ENCODE data around the gene DYTN. TPM values are rescaled to one million over a fixed set of nuclear protein-coding genes. Genes with fewer than 3 reads are reported as not detected.

DYTN gene
- total and polyA plus RNA-seq, 2 donors (not counting 1 experiment from before 2014, with no cell fraction given): not detected

- DNase-seq (ENCODE audit: low read depth in 2 of 2): no peak
- no peaks in the 10 kb centered on the region for H3K27me3 ChIP-seq (ENCODE audit: control insufficient read depth, insufficient read depth, low read length)
- H3K4me3 ChIP-seq (replicated peaks in 1 of 4; ENCODE audit: control extremely low read depth in 1 of 4, insufficient read depth in 1 of 4, low read depth in 3 of 4, low read length in 4 of 4): no peak overlapping the region
- no peaks in the 10 kb centered on the region for H4K20me1 ChIP-seq (ENCODE audit: control insufficient read depth, extremely low read depth, insufficient read depth, low read length)
- H3K36me3 ChIP-seq (ENCODE audit: control insufficient read depth, insufficient read depth, low read length): no peaks in the 10 kb centered on the region
- TF ChIP-seq CTCF (conservative IDR thresholded peaks at IDR 0.05 in 1 of 2, IDR thresholded peaks at IDR 0.05 in 1 of 2; ENCODE audit: low read depth in 1 of 2, low read length in 2 of 2) (no peak), EZH2 (IDR thresholded peaks at IDR 0.05; ENCODE audit: low read length, missing control alignments) (no peak)
- H3K27ac ChIP-seq (ENCODE audit: insufficient read depth, low read length): no peak overlapping the region
- no peak overlapping the region for H2AFZ ChIP-seq (ENCODE audit: low read length)
- H3K79me2 ChIP-seq (ENCODE audit: control insufficient read depth, insufficient read depth, low read length): no peaks in the 10 kb centered on the region
- H3K4me1 ChIP-seq (ENCODE audit: control insufficient read depth, extremely low read depth, insufficient read depth, low read length): no peaks in the 10 kb centered on the region
- no peak overlapping the region for H3K9ac ChIP-seq (ENCODE audit: insufficient read depth, low read length)
- no peaks in the 10 kb centered on the region for H3K9me3 ChIP-seq (ENCODE audit: control insufficient read depth, insufficient read depth, low read depth, low read length)
- H3K4me2 ChIP-seq (ENCODE audit: extremely low read depth, insufficient read depth, low read length): no peak overlapping the region
Observed at GRCh38 chr2:206688990-206689389, 29.2 kb downstream of the DYTN start.

- Histone ChIP-seq H3K27me3 (ENCODE audit: control insufficient read depth, insufficient read depth, low read length) (no peaks in the 10 kb centered on the region), H3K27ac (ENCODE audit: insufficient read depth, low read length) (no peak overlapping the region), H3K4me1 (ENCODE audit: control insufficient read depth, extremely low read depth, insufficient read depth, low read length) (no peaks in the 10 kb centered on the region), H4K20me1 (ENCODE audit: control insufficient read depth, extremely low read depth, insufficient read depth, low read length) (no peaks in the 10 kb centered on the region), H3K79me2 (ENCODE audit: control insufficient read depth, insufficient read depth, low read length) (no peaks in the 10 kb centered on the region), H3K36me3 (ENCODE audit: control insufficient read depth, insufficient read depth, low read length) (no peaks in the 10 kb centered on the region), H3K4me3 (replicated peaks in 1 of 4; ENCODE audit: control extremely low read depth in 1 of 4, insufficient read depth in 1 of 4, low read depth in 3 of 4, low read length in 4 of 4) (no peak overlapping the region), H3K9me3 (ENCODE audit: control insufficient read depth, insufficient read depth, low read depth, low read length) (no peaks in the 10 kb centered on the region), H3K4me2 (ENCODE audit: extremely low read depth, insufficient read depth, low read length) (no peak overlapping the region), H3K9ac (ENCODE audit: insufficient read depth, low read length) (no peak overlapping the region), H2AFZ (ENCODE audit: low read length) (no peak overlapping the region)
- TF ChIP-seq CTCF (conservative IDR thresholded peaks at IDR 0.05 in 1 of 2, IDR thresholded peaks at IDR 0.05 in 1 of 2; ENCODE audit: low read depth in 1 of 2, low read length in 2 of 2): no peak
- TF ChIP-seq EZH2 (IDR thresholded peaks at IDR 0.05; ENCODE audit: low read length, missing control alignments): no peak
- DNase-seq (ENCODE audit: low read depth in 2 of 2): no peak
Observed at GRCh38 chr2:206688453-206688852, 29.7 kb downstream of the DYTN start.

GRCh38 chr2:206683546-206683945 lies 34.6 kb downstream of the DYTN start:
- no peaks in the 10 kb centered on the region for H3K9me3 ChIP-seq (ENCODE audit: control insufficient read depth, insufficient read depth, low read depth, low read length)
- H3K79me2 ChIP-seq (ENCODE audit: control insufficient read depth, insufficient read depth, low read length): no peaks in the 10 kb centered on the region
- TF ChIP-seq CTCF (conservative IDR thresholded peaks at IDR 0.05 in 1 of 2, IDR thresholded peaks at IDR 0.05 in 1 of 2; ENCODE audit: low read depth in 1 of 2, low read length in 2 of 2): no peak
- TF ChIP-seq EZH2 (IDR thresholded peaks at IDR 0.05; ENCODE audit: low read length, missing control alignments): no peak
- H3K27me3 ChIP-seq (ENCODE audit: control insufficient read depth, insufficient read depth, low read length): no peaks in the 10 kb centered on the region
- no peaks in the 10 kb centered on the region for H3K4me1 ChIP-seq (ENCODE audit: control insufficient read depth, extremely low read depth, insufficient read depth, low read length)
- no peaks in the 10 kb centered on the region for H3K36me3 ChIP-seq (ENCODE audit: control insufficient read depth, insufficient read depth, low read length)
- H2AFZ ChIP-seq (ENCODE audit: low read length): no peak overlapping the region
- no peak overlapping the region for H3K4me2 ChIP-seq (ENCODE audit: extremely low read depth, insufficient read depth, low read length)
- no peak overlapping the region for H3K4me3 ChIP-seq (replicated peaks in 1 of 4; ENCODE audit: control extremely low read depth in 1 of 4, insufficient read depth in 1 of 4, low read depth in 3 of 4, low read length in 4 of 4)
- no peak overlapping the region for H3K27ac ChIP-seq (ENCODE audit: insufficient read depth, low read length)
- no peak for DNase-seq (ENCODE audit: low read depth in 2 of 2)
- no peak overlapping the region for H3K9ac ChIP-seq (ENCODE audit: insufficient read depth, low read length)
- H4K20me1 ChIP-seq (ENCODE audit: control insufficient read depth, extremely low read depth, insufficient read depth, low read length): no peaks in the 10 kb centered on the region
